Measurements from ENCODE around the gene SLC4A5.

SLC4A5 gene

DNA sequence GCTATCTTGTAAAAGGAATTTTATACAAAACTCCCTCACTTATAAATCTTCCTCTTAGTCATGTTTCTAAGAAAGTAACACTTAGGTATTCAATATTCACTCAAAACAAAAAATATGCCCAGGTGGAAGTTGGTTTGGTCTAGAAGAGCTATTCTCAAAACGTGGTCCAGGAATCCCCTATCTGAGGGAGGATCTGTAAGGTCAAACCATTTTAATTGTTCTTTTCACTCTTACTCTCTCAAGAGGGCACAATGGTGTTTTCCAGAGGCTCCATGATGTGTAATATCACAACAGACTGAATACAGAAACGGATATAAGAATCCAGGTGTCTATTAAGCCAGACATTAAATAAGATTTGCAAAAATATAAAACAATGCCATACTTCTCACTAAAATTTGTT, 174.5 kb downstream of the SLC4A5 start:
- TF ChIP-seq, protein P1, sequence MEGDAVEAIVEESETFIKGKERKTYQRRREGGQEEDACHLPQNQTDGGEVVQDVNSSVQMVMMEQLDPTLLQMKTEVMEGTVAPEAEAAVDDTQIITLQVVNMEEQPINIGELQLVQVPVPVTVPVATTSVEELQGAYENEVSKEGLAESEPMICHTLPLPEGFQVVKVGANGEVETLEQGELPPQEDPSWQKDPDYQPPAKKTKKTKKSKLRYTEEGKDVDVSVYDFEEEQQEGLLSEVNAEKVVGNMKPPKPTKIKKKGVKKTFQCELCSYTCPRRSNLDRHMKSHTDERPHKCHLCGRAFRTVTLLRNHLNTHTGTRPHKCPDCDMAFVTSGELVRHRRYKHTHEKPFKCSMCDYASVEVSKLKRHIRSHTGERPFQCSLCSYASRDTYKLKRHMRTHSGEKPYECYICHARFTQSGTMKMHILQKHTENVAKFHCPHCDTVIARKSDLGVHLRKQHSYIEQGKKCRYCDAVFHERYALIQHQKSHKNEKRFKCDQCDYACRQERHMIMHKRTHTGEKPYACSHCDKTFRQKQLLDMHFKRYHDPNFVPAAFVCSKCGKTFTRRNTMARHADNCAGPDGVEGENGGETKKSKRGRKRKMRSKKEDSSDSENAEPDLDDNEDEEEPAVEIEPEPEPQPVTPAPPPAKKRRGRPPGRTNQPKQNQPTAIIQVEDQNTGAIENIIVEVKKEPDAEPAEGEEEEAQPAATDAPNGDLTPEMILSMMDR (IDR thresholded peaks at IDR 0.05) = no peak
- Histone ChIP-seq H3K36me3 (peaks cover 89% of the 10 kb centered on the region), H3K4me3 (ENCODE audit: low read depth in 1 of 2, low read length in 1 of 2) (no peak overlapping the region), H3K27ac (peak overlapping the region; percentile 12), H3K27me3 (no peaks in the 10 kb centered on the region), H3K4me1 (ENCODE audit: control insufficient read depth in 1 of 2, insufficient read depth in 1 of 2, low read depth in 1 of 2, low read length in 1 of 2) (no peaks in the 10 kb centered on the region), H3K9me3 (peaks cover 5% of the 10 kb centered on the region)

Measured in neutrophil (primary cell).